Karpas-422 (cell line): ENCODE results near the gene CCM2L. TPM values are rescaled to one million over a fixed set of nuclear protein-coding genes. Genes with fewer than 3 reads are reported as not detected.

Experiments used
- DNase-seq: peaks from one replicate; pipeline ENCODE4 v3.0.0-alpha.2; 2015
- H2AFZ ChIP-seq: fragments of 200-600 bp; sonication (generic); 2 replicates; pipeline ENCODE4 v1.6.1; 2014; ENCODE audit warnings: antibody characterized with exemption, low read length, mixed read lengths
- H3K27ac ChIP-seq: fragments of 200-600 bp; sonication (generic); 2 replicates; pipeline ENCODE4 v1.5.1; 2014; ENCODE audit warnings: mild to moderate bottlenecking, low read length, moderate library complexity
- H3K27me3 ChIP-seq: fragments of 200-600 bp; sonication (generic); 2 replicates; pipeline ENCODE4 v1.6.1; 2014; ENCODE audit warnings: low read length, mixed read lengths
- H3K36me3 ChIP-seq: fragments of 200-600 bp; sonication (generic); 2 replicates; pipeline ENCODE4 v1.6.1; 2014; ENCODE audit warnings: low read length, mixed read lengths; ENCODE audit not compliant: insufficient read depth
- H3K4me1 ChIP-seq: fragments of 200-600 bp; sonication (generic); 2 replicates; pipeline ENCODE4 v1.6.1; 2014; ENCODE audit warnings: mild to moderate bottlenecking, low read length, mixed read lengths
- H3K4me2 ChIP-seq: fragments of 200-600 bp; sonication (generic); 2 replicates; pipeline ENCODE4 v1.6.1; 2014; ENCODE audit warnings: low read length, low read depth, mild to moderate bottlenecking; ENCODE audit not compliant: poor library complexity, severe bottlenecking
- H3K4me3 ChIP-seq: fragments of 200-600 bp; sonication (generic); 2 replicates; pipeline ENCODE4 v1.5.1; 2014; ENCODE audit warnings: mild to moderate bottlenecking, antibody characterized with exemption, low read length, mixed read lengths
- H3K79me2 ChIP-seq: fragments of 200-600 bp; sonication (generic); 2 replicates; pipeline ENCODE4 v1.6.1; 2014; ENCODE audit warnings: mild to moderate bottlenecking, low read length, mixed read lengths
- H3K9ac ChIP-seq: fragments of 200-600 bp; sonication (generic); 2 replicates; pipeline ENCODE4 v1.6.0; 2014; ENCODE audit warnings: low read length
- H3K9me2 ChIP-seq: fragments of 200-600 bp; sonication (generic), shearing (Covaris generic); replicated peaks from 2 replicates; pipeline ENCODE4 v1.6.0; 2014; ENCODE audit warnings: mild to moderate bottlenecking, low read length, moderate library complexity; ENCODE audit not compliant: insufficient read depth
- H3K9me3 ChIP-seq: fragments of 300-700, 200-600 bp; sonication (generic); 2 replicates; pipeline ENCODE4 v1.6.1; 2014; ENCODE audit warnings: low read length, mixed read lengths
- H4K20me1 ChIP-seq: fragments of 200-600 bp; sonication (generic); 2 replicates; pipeline ENCODE4 v1.6.1; 2014; ENCODE audit warnings: mild to moderate bottlenecking, antibody characterized with exemption, low read length, low read depth; ENCODE audit not compliant: insufficient read depth
- total RNA-seq: library from RNA; depleted of rRNA; stranded (reverse); fragments of >200 nt; shearing (Covaris generic); gene quantifications from 2 replicates; pipeline ENCODE4 v1.2.3, GENCODE V29; 2014; ENCODE audit warnings: low replicate concordance; rRNA removed

Gene CCM2L
- 0.36 and 0.78 TPM in 2 replicates for total RNA-seq

DNA sequence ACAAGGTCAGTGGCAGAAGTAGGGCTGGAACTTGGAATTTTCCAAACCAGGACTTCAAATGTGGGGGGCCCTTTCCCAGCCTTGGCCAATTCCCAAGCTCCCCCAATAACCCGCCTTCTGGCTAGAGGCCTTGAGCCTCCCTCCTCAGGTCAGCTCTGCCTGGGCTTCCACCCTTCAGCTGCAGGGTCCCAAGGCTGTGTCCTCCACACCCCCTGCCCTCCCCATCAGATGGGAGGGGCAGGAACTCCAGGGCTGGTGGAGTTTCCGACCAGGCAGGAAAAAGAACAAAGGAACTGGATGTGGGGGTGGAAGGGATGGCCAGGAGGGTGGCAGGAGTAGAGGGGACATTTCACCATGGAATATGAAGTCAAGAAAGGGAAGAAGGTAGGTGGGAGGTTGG lies at the start of gene CCM2L:
Gene CCM2L, plus strand, starts transcription at position 338 of the 400 bp plus-strand sequence. Its CDS starts 17 bp downstream, at position 355.
- Histone ChIP-seq H3K79me2 (no peaks in the 10 kb centered on the region), H3K4me2 (no peak within 1 kb of the TSS), H3K27me3 (no peaks in the 10 kb centered on the region), H4K20me1 (no peaks in the 10 kb centered on the region), H3K9ac (no peak within 1 kb of the TSS), H3K27ac (no peak within 1 kb of the TSS), H3K9me3 (no peaks in the 10 kb centered on the region), H3K4me3 (no peak within 1 kb of the TSS), H3K36me3 (no peaks in the 10 kb centered on the region), H2AFZ (no peak within 1 kb of the TSS), H3K9me2 (no peaks in the 10 kb centered on the region), H3K4me1 (no peaks in the 10 kb centered on the region)
- no peak for DNase-seq

DNA sequence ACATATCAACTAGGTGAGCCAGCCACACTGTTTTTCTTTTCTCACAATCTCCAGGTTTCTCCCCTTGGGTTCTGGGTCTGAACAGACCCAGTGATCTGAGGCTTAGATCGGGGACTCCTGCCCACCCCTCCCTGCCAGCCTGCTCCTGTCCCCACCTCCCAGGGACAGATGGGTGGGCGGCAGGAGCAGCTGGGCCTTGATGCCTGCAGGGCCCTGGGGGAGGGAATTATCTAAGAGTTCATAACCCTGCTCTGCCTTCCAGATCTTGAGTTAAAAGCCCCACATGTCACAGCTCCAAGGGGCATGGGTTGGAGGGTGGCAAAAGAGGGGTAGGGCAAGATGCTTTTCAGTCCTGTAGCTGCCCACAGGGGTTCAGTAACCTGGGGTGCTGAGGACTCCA lies 47.5 kb upstream of the CCM2L start:
- Histone ChIP-seq H3K79me2 (no peaks in the 10 kb centered on the region), H3K27me3 (no peaks in the 10 kb centered on the region), H3K27ac (no peak overlapping the region), H3K9me3 (no peaks in the 10 kb centered on the region), H3K9ac (no peak overlapping the region), H3K4me2 (no peak overlapping the region), H2AFZ (no peak overlapping the region), H4K20me1 (no peaks in the 10 kb centered on the region), H3K9me2 (no peaks in the 10 kb centered on the region), H3K36me3 (no peaks in the 10 kb centered on the region), H3K4me1 (no peaks in the 10 kb centered on the region), H3K4me3 (no peak overlapping the region)
- DNase-seq, result no peak

DNA sequence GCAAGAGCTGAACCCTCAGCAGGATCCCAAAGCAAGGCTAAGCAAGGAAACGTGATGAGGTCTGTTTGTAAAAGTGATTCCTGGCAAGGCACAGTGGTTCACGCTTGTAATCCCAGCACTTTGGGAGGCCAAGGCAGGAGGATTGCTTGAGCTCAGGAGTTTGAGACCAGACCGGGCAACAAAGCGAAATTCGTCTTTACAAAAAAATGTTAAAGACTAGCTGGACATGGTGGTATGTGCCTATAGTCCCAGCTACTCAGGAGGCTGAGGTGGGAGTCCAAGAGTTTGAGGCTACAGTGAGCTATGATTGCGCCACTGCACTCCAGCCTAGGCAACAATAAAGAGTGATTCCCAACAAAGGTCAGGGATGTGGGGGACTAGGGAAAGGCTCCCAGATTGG lies 46.3 kb upstream of the CCM2L start:
- Histone ChIP-seq H3K4me1 (no peaks in the 10 kb centered on the region), H2AFZ (no peak overlapping the region), H3K79me2 (no peaks in the 10 kb centered on the region), H4K20me1 (no peaks in the 10 kb centered on the region), H3K27ac (no peak overlapping the region), H3K27me3 (no peaks in the 10 kb centered on the region), H3K9ac (no peak overlapping the region), H3K4me2 (no peak overlapping the region), H3K9me2 (no peaks in the 10 kb centered on the region), H3K4me3 (no peak overlapping the region), H3K36me3 (no peaks in the 10 kb centered on the region), H3K9me3 (no peaks in the 10 kb centered on the region)
- DNase-seq, result no peak

DNA sequence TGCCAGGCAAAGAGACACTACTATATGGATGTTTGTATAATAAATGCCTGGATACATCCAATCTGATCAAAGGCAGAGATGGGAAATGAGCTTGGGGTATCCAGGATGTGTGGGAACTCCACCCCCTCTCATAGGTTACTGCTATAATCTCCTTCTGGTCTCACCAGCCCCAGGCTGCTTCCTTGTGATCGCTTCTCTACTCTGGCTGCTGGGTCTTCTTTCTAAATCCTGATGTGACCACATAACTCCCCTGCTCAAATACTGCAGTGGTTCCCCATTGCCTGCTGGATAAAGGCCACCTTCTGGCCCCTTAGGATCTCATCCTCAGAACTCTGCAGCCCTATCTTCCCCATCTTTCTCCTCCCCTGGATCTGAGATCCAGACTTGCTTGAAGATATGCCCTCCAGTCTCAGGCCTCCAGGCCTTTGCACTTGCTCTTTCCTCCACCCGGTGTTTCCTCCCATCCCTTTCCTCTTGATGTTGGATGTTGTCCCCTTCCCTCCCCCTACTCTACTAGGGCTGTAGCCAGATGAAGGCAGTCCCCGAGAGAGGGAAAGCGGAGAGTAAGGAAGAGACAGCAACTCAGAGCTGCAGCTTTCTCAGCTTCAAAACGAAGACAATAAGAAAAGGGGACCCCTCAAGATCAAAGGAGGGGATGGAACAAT lies 43.1 kb upstream of the CCM2L start:
- Histone ChIP-seq H3K9ac (no peak overlapping the region), H3K79me2 (no peaks in the 10 kb centered on the region), H3K4me3 (no peak overlapping the region), H3K9me3 (no peaks in the 10 kb centered on the region), H3K9me2 (no peaks in the 10 kb centered on the region), H2AFZ (no peak overlapping the region), H4K20me1 (no peaks in the 10 kb centered on the region), H3K27ac (no peak overlapping the region), H3K27me3 (no peaks in the 10 kb centered on the region), H3K36me3 (no peaks in the 10 kb centered on the region), H3K4me1 (no peaks in the 10 kb centered on the region), H3K4me2 (no peak overlapping the region)
- DNase-seq, result no peak

DNA sequence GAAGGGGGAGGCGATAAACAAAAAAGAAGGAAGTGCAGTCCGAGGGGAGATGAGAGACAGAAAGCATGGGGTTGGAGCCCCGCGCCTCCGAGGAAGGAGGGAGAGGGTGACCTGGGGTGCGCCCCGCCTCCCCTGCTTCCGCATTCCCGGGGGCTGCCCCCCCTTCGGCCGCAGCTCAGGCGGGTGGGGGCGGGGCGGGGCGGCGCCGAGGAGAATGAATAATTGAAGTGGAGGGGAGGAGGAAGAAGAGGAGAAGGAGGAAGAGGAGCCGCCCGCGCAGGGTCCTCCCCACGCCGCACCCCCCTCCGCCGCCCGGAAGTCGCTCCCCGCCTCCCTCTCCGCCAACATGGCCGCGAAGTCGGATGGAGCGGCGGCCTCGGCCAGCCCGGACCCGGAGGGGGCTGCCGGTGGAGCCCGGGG lies 42.4 kb upstream of the CCM2L start, which contains the start of gene XKR7:
Gene XKR7, plus strand, starts transcription at position 322 of the 420 bp plus-strand sequence. Its CDS starts 25 bp downstream, at position 347.
- Histone ChIP-seq H3K9me3 (no peaks in the 10 kb centered on the region), H3K4me1 (no peaks in the 10 kb centered on the region), H4K20me1 (no peaks in the 10 kb centered on the region), H2AFZ (no peak within 1 kb of the TSS), H3K27me3 (no peaks in the 10 kb centered on the region), H3K27ac (no peak within 1 kb of the TSS), H3K79me2 (no peaks in the 10 kb centered on the region), H3K9me2 (no peaks in the 10 kb centered on the region), H3K9ac (no peak within 1 kb of the TSS), H3K4me3 (no peak within 1 kb of the TSS), H3K4me2 (no peak within 1 kb of the TSS), H3K36me3 (no peaks in the 10 kb centered on the region)
- DNase-seq, result no peak

DNA sequence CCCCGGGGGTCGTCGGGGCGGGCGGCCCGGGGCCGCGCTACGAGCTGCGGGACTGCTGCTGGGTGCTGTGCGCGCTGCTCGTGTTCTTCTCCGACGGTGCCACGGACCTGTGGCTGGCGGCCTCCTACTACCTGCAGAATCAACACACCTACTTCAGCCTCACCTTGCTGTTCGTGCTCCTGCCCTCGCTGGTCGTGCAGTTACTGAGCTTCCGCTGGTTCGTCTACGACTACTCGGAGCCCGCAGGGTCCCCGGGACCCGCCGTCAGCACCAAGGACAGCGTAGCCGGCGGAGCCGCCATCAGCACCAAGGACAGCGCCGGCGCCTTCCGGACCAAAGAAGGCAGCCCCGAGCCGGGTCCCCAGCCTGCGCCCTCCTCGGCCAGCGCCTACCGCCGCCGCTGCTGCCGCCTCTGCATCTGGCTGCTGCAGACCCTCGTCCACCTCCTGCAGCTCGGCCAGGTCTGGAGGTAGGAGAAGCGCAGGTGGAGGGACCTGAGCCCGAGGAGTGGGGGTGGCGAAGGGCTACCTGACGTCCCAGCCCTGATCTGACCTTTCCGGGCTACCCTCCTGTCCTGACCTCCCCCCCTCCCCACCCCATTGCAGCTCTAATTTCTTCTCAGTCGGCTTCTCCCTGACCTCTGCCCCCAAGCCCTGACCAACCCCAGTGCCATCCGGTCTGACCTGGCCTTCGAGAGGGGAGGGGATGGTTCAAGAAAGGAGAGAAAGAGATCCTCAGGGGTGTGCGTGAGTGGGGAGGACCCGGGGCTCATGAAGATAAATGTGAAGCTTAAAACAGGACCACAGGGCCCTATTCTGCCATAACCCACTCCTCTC lies 41.7 kb upstream of the CCM2L start:
- Histone ChIP-seq H3K27me3 (no peaks in the 10 kb centered on the region), H3K36me3 (no peaks in the 10 kb centered on the region), H3K4me3 (no peak overlapping the region), H3K79me2 (no peaks in the 10 kb centered on the region), H3K4me2 (no peak overlapping the region), H2AFZ (no peak overlapping the region), H3K27ac (no peak overlapping the region), H3K9me3 (no peaks in the 10 kb centered on the region), H3K9ac (no peak overlapping the region), H3K4me1 (no peaks in the 10 kb centered on the region), H4K20me1 (no peaks in the 10 kb centered on the region), H3K9me2 (no peaks in the 10 kb centered on the region)
- peak; percentile 91 for DNase-seq

DNA sequence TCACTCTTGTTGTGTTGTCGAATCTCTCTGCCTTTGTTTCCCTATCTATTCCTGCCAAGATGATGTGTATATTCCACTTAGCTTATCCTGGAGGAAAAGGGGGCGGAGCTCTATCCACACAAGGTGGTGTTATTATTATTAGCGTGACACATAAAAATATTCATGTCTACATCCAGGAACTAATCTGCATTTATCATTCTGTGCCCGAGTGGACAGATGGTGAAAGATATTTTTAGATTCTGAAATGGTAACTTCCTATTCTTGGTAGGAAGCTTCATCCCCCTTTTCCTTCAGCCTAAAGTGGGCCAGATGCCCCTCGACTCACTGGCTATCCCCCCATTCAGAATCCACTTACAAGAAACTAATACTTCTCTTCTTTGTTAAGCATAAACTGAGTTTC lies 40.2 kb upstream of the CCM2L start:
- Histone ChIP-seq H3K9me3 (no peaks in the 10 kb centered on the region), H3K4me1 (no peaks in the 10 kb centered on the region), H3K27ac (no peak overlapping the region), H3K4me2 (no peak overlapping the region), H3K79me2 (no peaks in the 10 kb centered on the region), H3K9me2 (no peaks in the 10 kb centered on the region), H3K9ac (no peak overlapping the region), H3K4me3 (no peak overlapping the region), H4K20me1 (no peaks in the 10 kb centered on the region), H2AFZ (no peak overlapping the region), H3K27me3 (no peaks in the 10 kb centered on the region), H3K36me3 (no peaks in the 10 kb centered on the region)
- no peak for DNase-seq

- no peaks in the 10 kb centered on the region for H3K36me3 ChIP-seq
- H3K4me1 ChIP-seq, result no peaks in the 10 kb centered on the region
- DNase-seq, result no peak
- no peak overlapping the region for H2AFZ ChIP-seq
- no peaks in the 10 kb centered on the region for H3K9me3 ChIP-seq
- H3K27ac ChIP-seq, result no peak overlapping the region
- H3K9me2 ChIP-seq, result no peaks in the 10 kb centered on the region
- no peaks in the 10 kb centered on the region for H3K79me2 ChIP-seq
- no peaks in the 10 kb centered on the region for H3K27me3 ChIP-seq
- H3K4me3 ChIP-seq, result no peak overlapping the region
- no peak overlapping the region for H3K4me2 ChIP-seq
- no peaks in the 10 kb centered on the region for H4K20me1 ChIP-seq
- no peak overlapping the region for H3K9ac ChIP-seq
These were observed 37.7 kb upstream of the CCM2L start for GRCh38 chr20:31972471-31973021.
